Activated T-cell treated with anti-CD3 and anti-CD28 coated beads, Interleukin-2, amount 50 U/mL, for 4 hours (primary cell): ENCODE results near the gene RASA2. TPM values are rescaled to one million over a fixed set of nuclear protein-coding genes. Genes with fewer than 3 reads are reported as not detected.
"Not testable (repeated sequence)": the region's sequence is repeated elsewhere in the genome, so short reads cannot be mapped to it uniquely, and the experiment has no call there.

Experiments
- ATAC-seq, 2 donors: fragments of 200-7000 bp; cut with Tn5 transposase; one replicate each; pipeline ENCODE4 v1.10.0; 2021
- DNase-seq: peaks from one replicate; pipeline ENCODE4 v3.0.0-alpha.2; 2020
- H3K27me3 Mint-ChIP-seq: one replicate; pipeline ENCODE4 v1.8.0; 2021; ENCODE audit warnings: low read depth, mixed read lengths
- H3K36me3 Mint-ChIP-seq: one replicate; pipeline ENCODE4 v1.8.0; 2022; ENCODE audit warnings: mixed read lengths; ENCODE audit not compliant: insufficient read depth
- H3K4me1 Mint-ChIP-seq: one replicate; pipeline ENCODE4 v1.8.0; 2021; ENCODE audit warnings: low read depth, mixed read lengths
- H3K4me3 Mint-ChIP-seq: one replicate; pipeline ENCODE4 v1.8.0; 2021; ENCODE audit warnings: mild to moderate bottlenecking, moderate library complexity, mixed read lengths
- H3K9me3 Mint-ChIP-seq: one replicate; pipeline ENCODE4 v1.8.0; 2021; ENCODE audit warnings: mixed read lengths
- total RNA-seq, 3 donors: library from RNA; stranded (reverse); gene quantifications; one replicate each; pipeline ENCODE4 v1.2.1, GENCODE V29; 2021

The RASA2 gene
- total RNA-seq, 3 donors from 2014 or later = 31.0 to 37.0 (median 32.4) TPM

DNA sequence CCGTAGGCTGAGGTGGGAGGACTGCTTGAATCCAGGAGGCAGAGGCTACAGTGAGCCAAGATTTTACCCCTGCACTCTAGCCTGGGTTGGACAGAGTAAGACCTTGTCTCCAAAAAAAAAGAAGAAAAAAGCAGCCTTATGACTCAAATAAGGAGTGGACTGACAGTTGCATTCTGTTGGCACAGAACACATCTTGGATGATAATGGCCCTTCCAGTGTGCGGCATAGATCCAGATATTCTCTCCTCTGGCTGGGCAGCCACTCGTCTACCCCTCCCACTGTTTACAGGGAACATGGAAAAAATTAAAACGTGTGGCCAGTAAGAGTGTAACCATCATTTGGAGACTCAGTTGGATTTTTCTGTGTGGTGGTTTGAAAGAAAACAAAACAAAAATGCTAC, 132.6 kb downstream of the RASA2 start:
- peaks cover 4% of the 10 kb centered on the region for H3K36me3 Mint-ChIP-seq
- DNase-seq = no peak
- H3K27me3 Mint-ChIP-seq = no peaks in the 10 kb centered on the region
- no peak overlapping the region for H3K4me3 Mint-ChIP-seq
- H3K4me1 Mint-ChIP-seq = no peaks in the 10 kb centered on the region
- H3K9me3 Mint-ChIP-seq = no peaks in the 10 kb centered on the region
- no peak for ATAC-seq

DNA sequence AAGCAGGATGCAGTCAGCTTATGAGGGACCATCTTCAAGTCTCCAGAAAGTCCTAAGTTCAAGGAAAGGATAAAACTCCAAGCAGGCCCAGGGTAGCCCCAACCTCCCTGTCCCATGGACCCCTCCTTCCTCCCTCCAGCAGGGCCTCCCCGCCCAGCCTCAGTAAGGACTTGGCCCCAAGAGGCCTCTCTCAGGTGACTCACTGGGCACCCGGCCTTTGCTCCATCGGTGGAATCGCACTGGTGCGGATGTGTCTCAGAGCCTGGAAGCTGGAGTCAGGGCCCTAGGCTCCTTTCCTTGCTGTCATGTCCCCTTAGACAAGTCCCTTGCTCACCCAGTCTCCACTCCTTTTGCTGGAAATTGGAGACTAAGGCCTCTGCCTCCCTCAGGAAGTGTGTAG, 136.9 kb downstream of the RASA2 start:
- Mint-ChIP-seq H3K4me3 (no peak overlapping the region), H3K9me3 (peaks cover 6% of the 10 kb centered on the region), H3K4me1 (no peaks in the 10 kb centered on the region), H3K36me3 (no peaks in the 10 kb centered on the region), H3K27me3 (no peaks in the 10 kb centered on the region)
- no peak for DNase-seq
- no peak for ATAC-seq

DNA sequence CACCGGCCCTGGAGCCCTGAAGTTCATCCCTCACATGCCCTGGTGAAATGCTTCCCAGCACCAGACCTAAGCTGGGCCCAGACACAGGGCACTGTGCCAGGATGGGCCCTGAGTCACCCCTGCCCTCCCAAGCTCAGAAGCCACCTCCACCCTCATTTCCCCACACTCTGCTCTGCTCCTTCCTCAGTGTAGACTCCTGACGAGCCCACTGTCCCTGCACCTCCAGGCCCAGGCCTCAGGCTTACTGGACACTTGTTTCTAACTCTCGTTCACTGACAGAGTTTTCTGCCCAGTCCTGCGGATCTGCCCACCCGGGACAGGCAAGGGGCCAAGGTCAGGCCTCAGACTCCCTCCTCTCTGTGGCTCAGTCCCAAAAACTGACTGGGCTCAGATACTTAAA, 138.7 kb downstream of the RASA2 start:
- ATAC-seq = no peak
- H3K4me1 Mint-ChIP-seq = no peaks in the 10 kb centered on the region
- H3K4me3 Mint-ChIP-seq = no peak overlapping the region
- peaks cover 14% of the 10 kb centered on the region for H3K9me3 Mint-ChIP-seq
- DNase-seq = no peak
- H3K36me3 Mint-ChIP-seq = no peaks in the 10 kb centered on the region
- no peaks in the 10 kb centered on the region for H3K27me3 Mint-ChIP-seq

DNA sequence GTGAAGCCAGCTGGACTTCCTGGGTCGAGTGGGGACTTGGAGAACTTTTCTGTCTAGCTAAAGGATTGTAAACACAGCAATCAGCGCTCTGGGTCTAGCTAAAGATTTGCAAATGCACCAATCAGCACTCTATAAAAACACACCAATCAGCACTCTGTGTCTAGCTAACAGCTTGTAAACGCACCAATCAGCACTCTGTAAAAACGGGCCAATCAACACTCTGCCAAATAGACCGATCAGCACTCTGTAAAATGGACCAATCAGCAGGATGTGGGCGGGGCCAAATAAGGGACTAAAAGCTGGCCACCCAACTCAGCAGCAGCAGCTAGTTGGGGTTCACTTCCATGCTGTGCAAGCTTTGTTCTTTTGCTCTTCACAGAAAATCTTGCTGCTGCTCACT, 141.5 kb downstream of the RASA2 start:
- not testable (repeated sequence) for H3K36me3 Mint-ChIP-seq, H3K4me3 Mint-ChIP-seq, H3K4me1 Mint-ChIP-seq, ATAC-seq, DNase-seq, H3K27me3 Mint-ChIP-seq
- H3K9me3 Mint-ChIP-seq = peaks cover 14% of the 10 kb centered on the region

DNA sequence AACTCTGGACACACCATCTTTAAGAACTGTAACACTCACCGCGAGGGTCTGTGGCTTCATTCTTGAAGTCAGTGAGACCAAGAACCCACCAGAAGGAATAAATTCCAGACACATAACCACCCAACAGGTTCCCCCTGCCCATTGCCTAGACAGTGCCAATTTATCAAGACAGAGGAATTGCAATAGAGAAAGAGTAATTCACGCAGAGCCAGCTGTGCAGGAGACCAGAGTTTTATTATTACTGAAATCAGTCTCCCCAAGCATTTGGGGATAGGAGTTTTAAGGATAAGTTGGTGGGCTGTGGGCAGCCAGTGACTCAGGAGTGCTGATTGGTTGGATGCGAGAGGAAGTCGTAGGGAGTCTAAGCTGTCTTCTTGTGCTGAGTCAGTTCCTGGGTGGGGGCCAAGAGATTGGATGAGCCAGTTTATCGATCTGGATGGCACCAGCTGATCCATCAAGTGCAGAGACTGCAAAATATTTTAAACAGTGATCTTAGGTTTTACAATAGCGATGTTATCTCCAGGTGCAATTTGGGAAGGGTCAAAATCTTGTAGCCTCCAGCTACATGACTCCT, 142.1 kb downstream of the RASA2 start:
- DNase-seq, H3K4me1 Mint-ChIP-seq, ATAC-seq, H3K27me3 Mint-ChIP-seq, H3K4me3 Mint-ChIP-seq, H3K36me3 Mint-ChIP-seq: not testable (repeated sequence)
- peaks cover 14% of the 10 kb centered on the region for H3K9me3 Mint-ChIP-seq

DNA sequence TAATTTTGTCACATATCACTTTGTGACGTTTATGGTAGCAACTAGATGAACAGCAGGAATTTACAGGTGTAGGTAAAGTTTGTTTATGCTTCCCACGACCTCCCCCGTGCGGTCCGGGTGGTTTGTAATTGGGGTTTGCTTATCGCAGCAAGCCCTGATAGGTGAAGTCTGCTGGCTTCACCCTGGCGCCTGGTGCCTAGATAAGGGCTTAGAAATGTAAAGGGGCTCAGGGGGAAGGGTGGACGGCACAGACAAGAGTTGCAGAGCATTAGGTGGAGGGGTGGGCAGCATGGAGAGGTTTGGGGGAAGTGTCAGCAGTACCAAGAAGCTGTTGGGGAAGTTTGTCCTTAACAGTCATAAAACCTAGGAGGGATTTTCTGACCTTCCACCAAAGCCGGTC, 143.1 kb downstream of the RASA2 start:
- no peak for DNase-seq
- Mint-ChIP-seq H3K27me3 (peaks cover 3% of the 10 kb centered on the region), H3K9me3 (peaks cover 14% of the 10 kb centered on the region), H3K4me1 (no peaks in the 10 kb centered on the region), H3K36me3 (no peaks in the 10 kb centered on the region), H3K4me3 (no peak overlapping the region)
- ATAC-seq = no peak

DNA sequence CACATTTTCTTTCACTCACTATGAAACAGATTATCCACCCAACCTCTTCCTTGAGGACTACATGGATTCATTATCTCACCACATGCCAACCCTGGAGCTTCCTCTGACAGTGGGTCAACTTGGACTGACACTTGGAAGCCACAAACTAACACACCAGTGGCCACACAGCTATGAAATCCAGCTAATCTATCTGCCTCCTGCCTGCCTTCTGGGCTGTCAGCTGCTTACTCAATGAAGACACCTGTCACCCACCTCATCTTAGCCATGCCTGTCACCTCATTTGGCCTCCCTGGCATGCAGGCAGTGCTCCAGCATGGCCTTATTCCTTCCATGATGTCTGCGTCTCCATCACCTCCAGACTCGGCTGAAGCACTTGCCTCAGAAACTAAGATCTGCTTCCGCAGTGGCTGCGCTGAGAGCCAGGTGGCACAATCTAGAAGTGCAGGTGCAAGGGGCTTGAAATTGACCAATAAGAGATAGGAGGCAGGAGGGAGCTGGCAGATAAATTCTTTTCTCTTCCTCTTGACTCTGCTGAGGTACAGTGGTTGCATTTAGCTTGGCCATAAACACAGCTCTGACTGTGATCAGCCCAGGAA, 146.1 kb downstream of the RASA2 start:
- peaks cover 3% of the 10 kb centered on the region for H3K27me3 Mint-ChIP-seq
- H3K4me1 Mint-ChIP-seq = no peaks in the 10 kb centered on the region
- ATAC-seq (no peak), DNase-seq (no peak)
- no peak overlapping the region for H3K4me3 Mint-ChIP-seq
- H3K9me3 Mint-ChIP-seq = peaks cover 13% of the 10 kb centered on the region
- no peaks in the 10 kb centered on the region for H3K36me3 Mint-ChIP-seq

DNA sequence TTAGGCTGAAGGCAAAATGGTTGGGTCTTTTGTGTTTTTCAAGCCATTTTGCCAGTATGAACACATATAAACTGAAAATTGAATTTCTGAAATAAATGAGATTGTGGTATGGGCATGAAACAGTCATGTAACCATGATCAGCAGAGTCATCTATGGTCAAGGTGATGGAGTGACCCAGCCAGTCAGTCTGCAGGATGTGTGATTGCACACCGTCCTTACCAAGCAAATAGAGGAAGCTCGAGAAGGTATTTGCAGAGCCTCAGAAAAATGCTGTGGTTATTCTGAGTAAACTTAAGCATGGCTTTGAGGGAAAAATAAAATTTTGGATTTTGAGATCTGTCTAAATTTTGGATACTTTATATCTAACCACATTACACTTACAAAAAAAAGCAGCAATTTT, 155.4 kb downstream of the RASA2 start:
- no peak for DNase-seq
- no peak for ATAC-seq
- Mint-ChIP-seq H3K36me3 (no peaks in the 10 kb centered on the region), H3K4me3 (no peak overlapping the region), H3K27me3 (peaks cover 2% of the 10 kb centered on the region), H3K4me1 (no peaks in the 10 kb centered on the region), H3K9me3 (no peaks in the 10 kb centered on the region)

DNA sequence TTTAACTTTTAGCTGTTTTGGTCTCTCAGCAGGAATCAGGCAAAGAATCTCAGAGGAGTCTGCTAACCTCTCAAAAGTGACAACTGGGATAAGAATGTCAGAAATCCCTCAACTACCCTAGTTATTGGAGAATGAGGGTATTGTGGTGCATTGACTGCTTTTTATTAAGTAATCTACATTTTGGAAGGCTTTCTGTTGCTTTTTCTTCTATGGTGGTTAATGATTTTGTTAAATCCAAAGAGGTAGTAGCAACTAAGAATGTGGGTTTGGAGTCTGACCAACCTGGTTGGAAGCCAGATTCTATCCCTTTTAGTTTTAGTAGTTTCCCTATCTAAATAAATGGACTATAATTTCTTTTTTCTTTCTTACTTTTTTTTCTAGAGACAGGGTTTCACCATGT, 156.6 kb downstream of the RASA2 start:
- DNase-seq = no peak
- Mint-ChIP-seq H3K9me3 (no peaks in the 10 kb centered on the region), H3K27me3 (peaks cover 2% of the 10 kb centered on the region), H3K4me3 (no peak overlapping the region), H3K36me3 (no peaks in the 10 kb centered on the region), H3K4me1 (no peaks in the 10 kb centered on the region)
- no peak for ATAC-seq

DNA sequence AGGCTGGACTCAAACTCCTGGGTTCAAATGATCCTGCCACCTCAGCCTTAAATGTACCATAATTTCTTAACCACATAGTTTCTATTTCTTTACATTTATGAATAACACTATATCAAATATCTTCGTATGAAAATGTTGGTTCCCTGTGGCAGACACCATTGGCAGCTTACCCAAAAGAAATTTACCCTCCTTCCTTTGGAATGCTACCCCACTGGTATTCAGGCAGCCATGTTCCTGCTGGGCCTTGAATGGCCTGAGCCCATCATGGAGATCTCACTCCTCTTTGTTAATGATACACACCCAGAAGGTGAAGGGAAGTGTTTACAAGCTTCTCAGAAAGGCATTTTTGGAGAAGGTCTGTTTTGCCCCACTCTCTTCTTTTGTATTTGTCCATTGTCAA, 157.0 kb downstream of the RASA2 start:
- Mint-ChIP-seq H3K27me3 (no peaks in the 10 kb centered on the region), H3K4me1 (no peaks in the 10 kb centered on the region), H3K4me3 (no peak overlapping the region), H3K9me3 (no peaks in the 10 kb centered on the region), H3K36me3 (no peaks in the 10 kb centered on the region)
- no peak for DNase-seq
- no peak for ATAC-seq

- Mint-ChIP-seq H3K4me3 (no peak overlapping the region), H3K36me3 (no peaks in the 10 kb centered on the region), H3K4me1 (no peaks in the 10 kb centered on the region), H3K27me3 (no peaks in the 10 kb centered on the region), H3K9me3 (no peaks in the 10 kb centered on the region)
- DNase-seq (peak; percentile 62), ATAC-seq (peak; percentile 82)
These were observed 158.1 kb downstream of the RASA2 start for GRCh38 chr3:141644931-141645330.

DNA sequence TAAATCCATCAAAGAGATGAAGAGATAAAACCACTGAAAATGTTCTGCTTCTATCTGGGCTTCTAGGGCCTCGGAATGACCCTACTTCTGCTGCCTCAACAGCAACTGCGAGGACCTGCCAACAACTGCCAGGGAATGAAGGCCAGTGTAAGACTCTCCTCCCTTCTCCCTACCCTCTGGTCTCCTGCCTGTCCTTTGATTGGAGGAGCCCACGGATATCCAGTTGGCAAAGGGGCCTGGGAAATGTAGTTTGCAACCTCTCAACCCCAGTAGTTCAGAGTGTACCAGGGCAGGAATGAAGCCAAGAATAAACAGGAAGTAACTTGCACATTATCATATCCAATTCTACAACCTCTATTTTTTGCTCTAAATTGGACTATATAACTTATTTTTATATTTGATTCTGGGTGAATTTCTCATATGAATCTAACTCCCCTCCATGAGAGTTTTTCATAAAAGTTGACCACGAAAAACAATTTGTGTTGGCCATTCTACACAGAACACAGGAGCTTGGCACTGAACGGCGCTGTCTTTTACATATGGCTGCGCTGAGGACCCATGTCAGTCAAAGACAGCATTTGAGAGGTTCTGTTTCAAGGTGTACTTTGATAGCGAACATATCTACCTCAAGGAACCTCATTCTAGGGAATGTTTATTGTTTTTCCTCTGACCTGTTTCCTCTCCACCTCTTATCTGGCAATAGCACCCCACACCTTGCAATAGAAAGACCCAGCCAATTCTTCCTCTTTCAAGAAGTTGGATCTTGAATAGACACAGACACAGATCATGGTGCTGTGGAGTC, 160.1 kb downstream of the RASA2 start:
- DNase-seq (no peak), ATAC-seq (no peak)
- no peak overlapping the region for H3K4me3 Mint-ChIP-seq

DNA sequence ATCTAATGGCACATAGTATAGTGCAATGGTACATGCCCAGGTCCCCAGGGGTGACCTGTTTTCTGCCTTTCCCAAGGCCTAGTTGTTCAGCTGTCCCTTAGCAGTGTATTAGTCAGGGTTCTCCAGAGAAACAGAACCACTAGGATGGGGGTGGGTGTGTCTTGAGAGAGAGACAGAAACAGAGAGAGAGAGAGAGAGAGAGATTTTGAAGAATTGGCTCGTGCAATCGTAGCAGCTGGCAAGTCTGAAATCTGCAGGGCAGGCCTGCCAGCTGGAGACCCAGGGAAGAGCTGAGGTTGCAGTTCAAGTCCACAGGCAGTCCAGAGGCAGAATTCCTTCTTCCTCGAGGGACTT, 160.7 kb downstream of the RASA2 start:
- Mint-ChIP-seq H3K36me3 (no peaks in the 10 kb centered on the region), H3K9me3 (no peaks in the 10 kb centered on the region), H3K4me1 (no peaks in the 10 kb centered on the region), H3K27me3 (no peaks in the 10 kb centered on the region), H3K4me3 (no peak overlapping the region)
- ATAC-seq (no peak), DNase-seq (no peak)

More for the DNA sequence above, 160.1 kb downstream of the RASA2 start:
- Mint-ChIP-seq H3K27me3 (no peaks in the 10 kb centered on the region), H3K36me3 (no peaks in the 10 kb centered on the region), H3K9me3 (no peaks in the 10 kb centered on the region), H3K4me1 (no peaks in the 10 kb centered on the region)

GRCh38 chr3:141648055-141648910, 161.5 kb downstream of the RASA2 start:
- Mint-ChIP-seq H3K36me3 (no peaks in the 10 kb centered on the region), H3K9me3 (no peaks in the 10 kb centered on the region), H3K27me3 (no peaks in the 10 kb centered on the region), H3K4me3 (no peak overlapping the region), H3K4me1 (no peaks in the 10 kb centered on the region)
- ATAC-seq = no peak
- no peak for DNase-seq
